ENCODE results near the gene APC.

APC gene

GRCh38 chr5:112869948-112870347 is 132.3 kb downstream of the APC start:
- in situ Hi-C loops (cut with HindIII; ENCODE audit: low pct_ligation_motif_present, low sequenced_read_pairs) = no loop called here
- H3K27ac ChIP-seq = no peak overlapping the region
- H3K4me3 ChIP-seq (ENCODE audit: low read depth, low read length) = no peak overlapping the region
- DNase-seq = no peak
- H3K36me3 ChIP-seq (replicated peaks) = peaks cover 49% of the 10 kb centered on the region
- H3K27me3 ChIP-seq (replicated peaks) = no peaks in the 10 kb centered on the region
- TF ChIP-seq, protein P1, sequence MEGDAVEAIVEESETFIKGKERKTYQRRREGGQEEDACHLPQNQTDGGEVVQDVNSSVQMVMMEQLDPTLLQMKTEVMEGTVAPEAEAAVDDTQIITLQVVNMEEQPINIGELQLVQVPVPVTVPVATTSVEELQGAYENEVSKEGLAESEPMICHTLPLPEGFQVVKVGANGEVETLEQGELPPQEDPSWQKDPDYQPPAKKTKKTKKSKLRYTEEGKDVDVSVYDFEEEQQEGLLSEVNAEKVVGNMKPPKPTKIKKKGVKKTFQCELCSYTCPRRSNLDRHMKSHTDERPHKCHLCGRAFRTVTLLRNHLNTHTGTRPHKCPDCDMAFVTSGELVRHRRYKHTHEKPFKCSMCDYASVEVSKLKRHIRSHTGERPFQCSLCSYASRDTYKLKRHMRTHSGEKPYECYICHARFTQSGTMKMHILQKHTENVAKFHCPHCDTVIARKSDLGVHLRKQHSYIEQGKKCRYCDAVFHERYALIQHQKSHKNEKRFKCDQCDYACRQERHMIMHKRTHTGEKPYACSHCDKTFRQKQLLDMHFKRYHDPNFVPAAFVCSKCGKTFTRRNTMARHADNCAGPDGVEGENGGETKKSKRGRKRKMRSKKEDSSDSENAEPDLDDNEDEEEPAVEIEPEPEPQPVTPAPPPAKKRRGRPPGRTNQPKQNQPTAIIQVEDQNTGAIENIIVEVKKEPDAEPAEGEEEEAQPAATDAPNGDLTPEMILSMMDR (IDR thresholded peaks at IDR 0.05; ENCODE audit: low read depth, low read length, missing control alignments) = no peak

- no peak for DNase-seq
- Histone ChIP-seq H3K36me3 (replicated peaks) (peaks cover 51% of the 10 kb centered on the region), H3K27me3 (replicated peaks) (no peaks in the 10 kb centered on the region), H3K4me3 (ENCODE audit: low read depth, low read length) (no peak overlapping the region), H3K27ac (no peak overlapping the region)
- TF ChIP-seq, protein P1 (IDR thresholded peaks at IDR 0.05; ENCODE audit: low read depth, low read length, missing control alignments) = no peak
- in situ Hi-C loops (cut with HindIII; ENCODE audit: low pct_ligation_motif_present, low sequenced_read_pairs) = no loop called here
Measured at GRCh38 chr5:112870966-112871365, 133.3 kb downstream of the APC start.

DNA sequence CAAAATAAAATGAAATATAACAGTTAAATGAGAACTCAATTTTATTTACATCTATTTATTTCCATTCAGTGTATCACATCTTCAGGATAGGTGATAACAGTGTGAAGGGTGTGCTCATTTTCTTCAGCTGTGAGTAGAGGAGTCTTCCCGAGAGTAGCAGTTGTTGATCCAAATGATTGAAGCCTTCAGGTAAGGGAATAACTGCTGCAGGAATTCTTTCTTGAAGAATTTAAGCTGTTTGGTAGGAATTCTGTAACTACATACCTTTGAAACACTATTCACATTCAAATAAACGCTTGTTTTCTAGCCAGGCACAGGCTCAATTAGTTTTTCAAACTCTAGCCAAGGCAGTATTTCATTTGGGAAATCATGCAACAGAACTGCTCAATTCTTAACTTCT is 138.7 kb downstream of the APC start:
- no peak overlapping the region for H3K4me3 ChIP-seq (ENCODE audit: low read depth, low read length)
- H3K36me3 ChIP-seq (replicated peaks) = peaks cover 36% of the 10 kb centered on the region
- no peak overlapping the region for H3K27ac ChIP-seq
- H3K27me3 ChIP-seq (replicated peaks) = no peaks in the 10 kb centered on the region
- in situ Hi-C loops (cut with HindIII; ENCODE audit: low pct_ligation_motif_present, low sequenced_read_pairs) = no loop called here
- DNase-seq = no peak
- TF ChIP-seq, protein P1 (IDR thresholded peaks at IDR 0.05; ENCODE audit: low read depth, low read length, missing control alignments) = no peak

DNA sequence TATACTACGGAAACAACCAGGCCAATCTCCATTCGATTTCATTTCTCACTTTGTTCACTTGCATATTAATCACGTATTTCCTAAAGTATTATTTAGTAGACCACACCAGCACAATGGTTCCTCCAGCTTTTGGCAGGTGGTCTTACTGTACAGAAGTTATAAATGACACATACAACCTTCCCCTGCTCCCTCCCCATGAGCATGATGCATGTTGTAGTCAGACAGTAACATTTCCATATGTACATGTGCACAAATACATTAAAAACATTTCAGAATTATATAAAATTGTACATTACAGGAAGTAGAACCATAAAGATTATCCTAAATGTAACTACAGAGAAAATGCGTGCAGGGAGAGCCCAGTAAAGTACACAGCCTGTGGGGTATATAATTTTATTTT is 140.4 kb downstream of the APC start:
- H3K4me3 ChIP-seq (ENCODE audit: low read depth, low read length) = no peak overlapping the region
- TF ChIP-seq, protein P1 (IDR thresholded peaks at IDR 0.05; ENCODE audit: low read depth, low read length, missing control alignments) = no peak
- in situ Hi-C loops (cut with HindIII; ENCODE audit: low pct_ligation_motif_present, low sequenced_read_pairs) = no loop called here
- peaks cover 41% of the 10 kb centered on the region for H3K36me3 ChIP-seq (replicated peaks)
- DNase-seq = no peak
- no peaks in the 10 kb centered on the region for H3K27me3 ChIP-seq (replicated peaks)
- H3K27ac ChIP-seq = no peak overlapping the region

DNA sequence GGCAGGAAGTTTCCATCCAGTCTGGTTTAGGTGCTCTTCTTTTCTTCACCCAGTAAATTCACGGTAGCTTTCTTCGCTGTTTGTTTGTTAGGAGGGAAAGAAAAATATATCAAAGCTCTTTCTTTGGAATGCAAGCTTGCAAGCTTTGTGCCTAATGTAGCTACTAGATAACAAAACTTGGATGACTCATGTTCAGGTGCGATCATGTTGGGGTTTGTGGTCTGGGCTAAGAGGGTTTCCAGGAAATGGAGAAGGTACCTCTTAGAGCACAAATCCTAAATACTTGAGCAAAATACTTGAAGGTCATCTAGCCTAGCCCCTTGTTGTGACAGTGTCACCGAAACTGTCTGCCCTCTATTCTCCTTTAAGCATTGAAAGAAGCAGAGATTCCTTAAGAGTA is 141.1 kb downstream of the APC start:
- H3K27ac ChIP-seq = no peak overlapping the region
- H3K36me3 ChIP-seq (replicated peaks) = peaks cover 44% of the 10 kb centered on the region
- H3K27me3 ChIP-seq (replicated peaks) = no peaks in the 10 kb centered on the region
- no peak for DNase-seq
- no peak overlapping the region for H3K4me3 ChIP-seq (ENCODE audit: low read depth, low read length)
- TF ChIP-seq, protein P1 (IDR thresholded peaks at IDR 0.05; ENCODE audit: low read depth, low read length, missing control alignments) = no peak
- in situ Hi-C loops (cut with HindIII; ENCODE audit: low pct_ligation_motif_present, low sequenced_read_pairs) = no loop called here

DNA sequence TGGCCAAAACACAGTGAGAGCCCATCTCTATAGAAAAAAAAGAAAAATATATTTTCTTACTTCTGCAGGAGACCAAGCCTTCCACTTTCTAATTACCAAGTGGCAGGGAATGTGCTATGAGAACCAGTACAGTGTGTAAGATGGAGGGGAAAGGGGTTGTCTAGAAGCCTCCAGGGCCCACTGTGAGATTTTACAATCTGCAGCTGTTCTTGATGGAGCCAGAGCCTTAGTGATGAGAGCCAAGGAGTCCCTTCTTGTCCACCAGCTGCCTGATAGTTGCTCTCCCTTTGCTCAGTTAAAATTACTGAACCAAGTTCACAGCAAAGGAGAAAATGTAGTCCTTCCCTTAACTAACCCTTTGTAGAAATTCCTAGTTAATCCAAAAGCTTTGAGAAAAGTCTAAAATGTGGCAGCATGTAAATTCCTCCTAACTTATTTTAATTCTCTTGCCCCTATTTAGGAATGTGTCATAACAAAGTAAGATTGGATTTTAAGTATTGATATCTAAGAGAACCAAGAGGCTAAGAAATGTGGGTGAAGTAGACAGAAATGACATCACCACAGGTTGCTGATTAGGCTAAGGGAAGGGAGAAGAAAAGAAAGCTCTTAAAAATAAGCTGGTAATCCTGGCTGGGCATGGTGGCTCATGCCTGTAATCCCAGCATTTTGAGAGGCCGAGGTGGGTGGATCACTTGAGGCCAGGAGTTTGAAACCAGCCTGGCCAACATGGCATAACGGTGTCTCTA is 142.7 kb downstream of the APC start:
- in situ Hi-C loops (cut with HindIII; ENCODE audit: low pct_ligation_motif_present, low sequenced_read_pairs) = no loop called here
- DNase-seq = no peak
- H3K27ac ChIP-seq = no peak overlapping the region
- TF ChIP-seq, protein P1 (IDR thresholded peaks at IDR 0.05; ENCODE audit: low read depth, low read length, missing control alignments) = no peak
- H3K27me3 ChIP-seq (replicated peaks) = no peaks in the 10 kb centered on the region
- peaks cover 49% of the 10 kb centered on the region for H3K36me3 ChIP-seq (replicated peaks)
- no peak overlapping the region for H3K4me3 ChIP-seq (ENCODE audit: low read depth, low read length)

Measured in brain microvascular endothelial cell (primary cell).